ENCODE data around the gene APCDD1. TPM values are rescaled to one million over a fixed set of nuclear protein-coding genes. Genes with fewer than 3 reads are reported as not detected.

The APCDD1 gene
- total RNA-seq, 1 experiment from 2014 or later: not detected

DNA sequence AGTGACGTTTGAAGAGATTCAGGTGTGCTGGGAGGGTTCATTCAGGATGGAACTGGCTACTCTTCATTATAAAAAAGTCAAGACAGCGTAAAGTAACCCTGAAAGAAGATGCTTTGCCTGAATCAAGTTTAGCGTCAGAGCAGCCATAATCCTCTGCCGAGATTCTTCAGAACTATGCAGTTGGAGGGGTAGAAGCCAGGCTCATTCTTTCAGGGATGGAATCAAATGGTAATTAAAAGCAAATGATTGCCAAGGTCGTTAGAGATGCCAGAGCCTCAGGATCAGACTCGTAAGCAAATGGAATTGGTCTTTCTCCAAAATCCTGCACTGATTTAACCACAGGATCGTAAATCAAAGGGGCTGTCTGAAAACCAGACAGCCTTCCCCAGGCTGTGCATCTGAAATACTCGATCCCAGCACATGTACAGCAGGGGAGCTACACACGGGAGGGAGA is 21.9 kb downstream of the APCDD1 start:
- Histone ChIP-seq H3K27me3 (ENCODE audit: insufficient read depth, low read length) (peaks cover 48% of the 10 kb centered on the region), H3K9me2 (ENCODE audit: insufficient read depth) (no peaks in the 10 kb centered on the region), H3K79me2 (ENCODE audit: insufficient read depth, low read length) (no peaks in the 10 kb centered on the region), H2AFZ (ENCODE audit: low read depth, low read length, poor library complexity, severe bottlenecking) (no peak overlapping the region), H3K4me2 (ENCODE audit: low read length) (no peak overlapping the region), H3K27ac (ENCODE audit: low read depth, low read length) (no peak overlapping the region), H3K36me3 (ENCODE audit: control insufficient read depth in 1 of 2, insufficient read depth in 2 of 2, low read length in 2 of 2) (no peaks in the 10 kb centered on the region), H3K9me3 (ENCODE audit: control insufficient read depth in 1 of 2, insufficient read depth in 1 of 2, low read depth in 1 of 2, low read length in 2 of 2) (no peaks in the 10 kb centered on the region), H3K9ac (ENCODE audit: low read length) (no peak overlapping the region), H3K4me1 (ENCODE audit: control insufficient read depth in 1 of 2, insufficient read depth in 2 of 2, low read length in 2 of 2) (no peaks in the 10 kb centered on the region), H3K4me3 (replicated peaks in 1 of 2; ENCODE audit: low read depth in 1 of 2, low read length in 2 of 2) (no peak overlapping the region), H4K20me1 (ENCODE audit: insufficient read depth) (no peaks in the 10 kb centered on the region)
- POLR2A ChIA-PET: no interaction called here
- TF ChIP-seq, protein P1, sequence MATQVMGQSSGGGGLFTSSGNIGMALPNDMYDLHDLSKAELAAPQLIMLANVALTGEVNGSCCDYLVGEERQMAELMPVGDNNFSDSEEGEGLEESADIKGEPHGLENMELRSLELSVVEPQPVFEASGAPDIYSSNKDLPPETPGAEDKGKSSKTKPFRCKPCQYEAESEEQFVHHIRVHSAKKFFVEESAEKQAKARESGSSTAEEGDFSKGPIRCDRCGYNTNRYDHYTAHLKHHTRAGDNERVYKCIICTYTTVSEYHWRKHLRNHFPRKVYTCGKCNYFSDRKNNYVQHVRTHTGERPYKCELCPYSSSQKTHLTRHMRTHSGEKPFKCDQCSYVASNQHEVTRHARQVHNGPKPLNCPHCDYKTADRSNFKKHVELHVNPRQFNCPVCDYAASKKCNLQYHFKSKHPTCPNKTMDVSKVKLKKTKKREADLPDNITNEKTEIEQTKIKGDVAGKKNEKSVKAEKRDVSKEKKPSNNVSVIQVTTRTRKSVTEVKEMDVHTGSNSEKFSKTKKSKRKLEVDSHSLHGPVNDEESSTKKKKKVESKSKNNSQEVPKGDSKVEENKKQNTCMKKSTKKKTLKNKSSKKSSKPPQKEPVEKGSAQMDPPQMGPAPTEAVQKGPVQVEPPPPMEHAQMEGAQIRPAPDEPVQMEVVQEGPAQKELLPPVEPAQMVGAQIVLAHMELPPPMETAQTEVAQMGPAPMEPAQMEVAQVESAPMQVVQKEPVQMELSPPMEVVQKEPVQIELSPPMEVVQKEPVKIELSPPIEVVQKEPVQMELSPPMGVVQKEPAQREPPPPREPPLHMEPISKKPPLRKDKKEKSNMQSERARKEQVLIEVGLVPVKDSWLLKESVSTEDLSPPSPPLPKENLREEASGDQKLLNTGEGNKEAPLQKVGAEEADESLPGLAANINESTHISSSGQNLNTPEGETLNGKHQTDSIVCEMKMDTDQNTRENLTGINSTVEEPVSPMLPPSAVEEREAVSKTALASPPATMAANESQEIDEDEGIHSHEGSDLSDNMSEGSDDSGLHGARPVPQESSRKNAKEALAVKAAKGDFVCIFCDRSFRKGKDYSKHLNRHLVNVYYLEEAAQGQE (IDR thresholded peaks at IDR 0.05; ENCODE audit: low read depth): no peak
- TF ChIP-seq YY1 (IDR thresholded peaks at IDR 0.05; ENCODE audit: extremely low read depth, insufficient replicate concordance, low read depth, low read length) (no peak), CBX3 (IDR thresholded peaks at IDR 0.05; ENCODE audit: low read depth) (no peak), ZFX (IDR thresholded peaks at IDR 0.05) (no peak), FOSL1 (IDR thresholded peaks at IDR 0.05; ENCODE audit: low read depth) (no peak)
- intact Hi-C loops (cut with micrococcal nuclease): no loop called here
- RAD21 ChIA-PET (ENCODE audit: low non-redundant PET in 1 of 2, low total read pairs in 2 of 2, uncharacterized antibody in 2 of 2, unreplicated experiment in 2 of 2): no interaction called here
- CTCF ChIA-PET: no interaction called here
- DNase-seq (ENCODE audit: low read depth, low spot score): no peak
- no TSS peak for BruUV-seq (replicated peaks)
- no peak for ATAC-seq

DNA sequence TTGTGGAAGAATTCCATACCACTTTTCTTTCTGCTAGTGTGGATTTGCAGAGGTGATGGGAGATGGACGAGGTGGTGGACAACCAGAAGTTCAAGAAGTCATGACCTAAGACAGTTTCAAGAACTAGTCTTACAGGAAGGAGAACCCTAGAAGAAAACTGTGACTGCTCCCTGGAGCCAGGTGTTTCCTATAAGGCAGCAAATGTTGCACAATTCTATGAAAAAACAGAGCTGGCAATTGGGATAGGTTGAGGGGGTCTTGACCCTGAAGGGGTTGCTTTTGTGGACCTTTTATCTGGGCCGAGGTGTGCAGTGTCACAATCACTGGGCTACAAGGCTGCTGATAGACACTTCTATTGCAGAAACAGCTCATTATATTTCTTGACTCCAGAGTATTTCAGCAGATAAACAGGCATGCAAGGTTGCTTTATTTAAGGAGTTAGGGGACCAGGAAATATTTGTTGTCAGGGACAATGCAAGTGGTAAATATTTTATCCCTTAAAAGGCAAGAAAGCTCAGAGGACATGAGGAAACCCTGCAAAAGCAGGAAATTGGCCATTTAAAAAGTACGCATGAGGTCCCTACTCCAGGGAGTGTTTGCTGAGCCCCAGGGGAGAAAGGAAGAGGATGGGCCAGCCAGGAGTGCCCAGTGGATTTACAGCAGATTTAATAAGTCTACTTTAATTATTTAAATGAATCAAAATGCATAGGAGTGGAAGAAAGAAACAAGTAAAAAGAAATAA is 22.9 kb downstream of the APCDD1 start:
- Histone ChIP-seq H3K4me3 (replicated peaks in 1 of 2; ENCODE audit: low read depth in 1 of 2, low read length in 2 of 2) (no peak overlapping the region), H3K79me2 (ENCODE audit: insufficient read depth, low read length) (no peaks in the 10 kb centered on the region), H3K4me2 (ENCODE audit: low read length) (no peak overlapping the region), H3K27ac (ENCODE audit: low read depth, low read length) (no peak overlapping the region), H3K9me2 (ENCODE audit: insufficient read depth) (no peaks in the 10 kb centered on the region), H4K20me1 (ENCODE audit: insufficient read depth) (no peaks in the 10 kb centered on the region), H3K27me3 (ENCODE audit: insufficient read depth, low read length) (peaks cover 56% of the 10 kb centered on the region), H3K36me3 (ENCODE audit: control insufficient read depth in 1 of 2, insufficient read depth in 2 of 2, low read length in 2 of 2) (no peaks in the 10 kb centered on the region), H2AFZ (ENCODE audit: low read depth, low read length, poor library complexity, severe bottlenecking) (no peak overlapping the region), H3K9me3 (ENCODE audit: control insufficient read depth in 1 of 2, insufficient read depth in 1 of 2, low read depth in 1 of 2, low read length in 2 of 2) (no peaks in the 10 kb centered on the region), H3K9ac (ENCODE audit: low read length) (no peak overlapping the region), H3K4me1 (ENCODE audit: control insufficient read depth in 1 of 2, insufficient read depth in 2 of 2, low read length in 2 of 2) (no peaks in the 10 kb centered on the region)
- no peak for ATAC-seq
- no peak for DNase-seq (ENCODE audit: low read depth, low spot score)
- RAD21 ChIA-PET (ENCODE audit: low non-redundant PET in 1 of 2, low total read pairs in 2 of 2, uncharacterized antibody in 2 of 2, unreplicated experiment in 2 of 2): no interaction called here
- intact Hi-C loops (cut with micrococcal nuclease): no loop called here
- POLR2A ChIA-PET: no interaction called here
- BruUV-seq (replicated peaks): no TSS peak
- CTCF ChIA-PET: no interaction called here
- no peak for TF ChIP-seq SIN3A (IDR thresholded peaks at IDR 0.05; ENCODE audit: low read depth)
- TF ChIP-seq, protein P2, sequence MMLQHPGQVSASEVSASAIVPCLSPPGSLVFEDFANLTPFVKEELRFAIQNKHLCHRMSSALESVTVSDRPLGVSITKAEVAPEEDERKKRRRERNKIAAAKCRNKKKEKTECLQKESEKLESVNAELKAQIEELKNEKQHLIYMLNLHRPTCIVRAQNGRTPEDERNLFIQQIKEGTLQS (IDR thresholded peaks at IDR 0.05): no peak
- no peak for TF ChIP-seq EGR1 (IDR thresholded peaks at IDR 0.05; ENCODE audit: low read depth)
- TF ChIP-seq CBX3 (IDR thresholded peaks at IDR 0.05; ENCODE audit: low read depth): no peak
- TF ChIP-seq, protein P1 (IDR thresholded peaks at IDR 0.05; ENCODE audit: low read depth): no peak
- no peak for TF ChIP-seq POLR2A (IDR thresholded peaks at IDR 0.05; ENCODE audit: borderline replicate concordance, extremely low read depth, insufficient read depth, insufficient read length)
- no peak for TF ChIP-seq ELF1 (IDR thresholded peaks at IDR 0.05; ENCODE audit: borderline replicate concordance, low read depth)
- no peak for TF ChIP-seq RAD21 (IDR thresholded peaks at IDR 0.05; ENCODE audit: low read depth)
- no peak for TF ChIP-seq EZH2phosphoT487 (IDR thresholded peaks at IDR 0.05; ENCODE audit: borderline replicate concordance)
- no peak for TF ChIP-seq ZNF274 (IDR thresholded peaks at IDR 0.05; ENCODE audit: low read depth, low read length)
